Measurements from ENCODE around the gene RASGRP3.

Gene RASGRP3

DNA sequence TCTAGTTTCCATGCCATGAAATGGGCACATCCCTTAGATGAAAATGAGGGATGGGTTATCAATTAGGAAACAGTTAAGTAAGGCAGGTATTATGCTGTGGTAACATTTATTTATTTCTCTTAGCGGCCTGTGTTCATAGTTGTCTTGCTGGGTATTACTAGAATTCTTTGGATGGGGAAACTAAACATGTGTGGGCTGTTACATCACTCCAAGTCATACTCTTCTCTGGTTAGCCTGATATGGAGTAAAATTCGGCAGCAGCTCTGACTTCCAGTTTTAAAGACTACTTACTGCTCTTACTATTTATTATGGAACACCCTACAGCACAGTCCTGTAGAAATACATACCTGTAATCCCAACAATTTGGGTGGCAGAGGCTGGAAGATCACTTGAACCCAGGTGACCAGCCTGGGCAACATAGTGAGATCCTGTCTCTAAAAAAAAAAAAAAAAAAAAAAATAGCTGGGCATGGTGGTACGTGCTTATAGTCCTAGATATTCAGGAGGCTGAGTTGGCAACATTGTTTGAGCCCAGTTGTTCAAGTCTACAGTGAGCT, 33.1 kb upstream of the RASGRP3 start:
- H3K4me3 ChIP-seq (ENCODE audit: low read depth, low read length), result no peak overlapping the region
- no peak for DNase-seq (ENCODE audit: low read depth)
- TF ChIP-seq, protein P1, sequence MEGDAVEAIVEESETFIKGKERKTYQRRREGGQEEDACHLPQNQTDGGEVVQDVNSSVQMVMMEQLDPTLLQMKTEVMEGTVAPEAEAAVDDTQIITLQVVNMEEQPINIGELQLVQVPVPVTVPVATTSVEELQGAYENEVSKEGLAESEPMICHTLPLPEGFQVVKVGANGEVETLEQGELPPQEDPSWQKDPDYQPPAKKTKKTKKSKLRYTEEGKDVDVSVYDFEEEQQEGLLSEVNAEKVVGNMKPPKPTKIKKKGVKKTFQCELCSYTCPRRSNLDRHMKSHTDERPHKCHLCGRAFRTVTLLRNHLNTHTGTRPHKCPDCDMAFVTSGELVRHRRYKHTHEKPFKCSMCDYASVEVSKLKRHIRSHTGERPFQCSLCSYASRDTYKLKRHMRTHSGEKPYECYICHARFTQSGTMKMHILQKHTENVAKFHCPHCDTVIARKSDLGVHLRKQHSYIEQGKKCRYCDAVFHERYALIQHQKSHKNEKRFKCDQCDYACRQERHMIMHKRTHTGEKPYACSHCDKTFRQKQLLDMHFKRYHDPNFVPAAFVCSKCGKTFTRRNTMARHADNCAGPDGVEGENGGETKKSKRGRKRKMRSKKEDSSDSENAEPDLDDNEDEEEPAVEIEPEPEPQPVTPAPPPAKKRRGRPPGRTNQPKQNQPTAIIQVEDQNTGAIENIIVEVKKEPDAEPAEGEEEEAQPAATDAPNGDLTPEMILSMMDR (IDR thresholded peaks at IDR 0.05; ENCODE audit: low read depth, low read length, missing control alignments), result no peak

DNA sequence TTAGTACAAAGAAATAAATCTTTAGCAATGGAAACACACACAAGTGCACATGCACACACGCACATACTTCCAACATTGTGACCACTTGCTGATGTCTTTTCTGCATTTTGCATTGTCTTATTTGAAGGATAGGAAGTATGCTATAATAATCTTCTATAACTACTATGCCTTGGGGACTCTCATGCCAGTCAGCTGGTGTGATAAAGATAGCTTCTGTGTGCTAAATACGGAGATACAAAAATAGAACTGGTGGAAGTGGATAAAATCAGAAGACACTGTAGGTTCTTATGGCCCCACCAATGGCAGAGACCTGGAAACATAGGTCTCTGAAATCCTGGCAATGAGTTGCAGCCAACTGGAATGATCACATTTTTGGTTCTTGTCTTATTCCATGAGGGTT, 31.5 kb upstream of the RASGRP3 start:
- no peak for DNase-seq (ENCODE audit: low read depth)
- no peak overlapping the region for H3K4me3 ChIP-seq (ENCODE audit: low read depth, low read length)
- TF ChIP-seq, protein P1 (IDR thresholded peaks at IDR 0.05; ENCODE audit: low read depth, low read length, missing control alignments), result no peak

DNA sequence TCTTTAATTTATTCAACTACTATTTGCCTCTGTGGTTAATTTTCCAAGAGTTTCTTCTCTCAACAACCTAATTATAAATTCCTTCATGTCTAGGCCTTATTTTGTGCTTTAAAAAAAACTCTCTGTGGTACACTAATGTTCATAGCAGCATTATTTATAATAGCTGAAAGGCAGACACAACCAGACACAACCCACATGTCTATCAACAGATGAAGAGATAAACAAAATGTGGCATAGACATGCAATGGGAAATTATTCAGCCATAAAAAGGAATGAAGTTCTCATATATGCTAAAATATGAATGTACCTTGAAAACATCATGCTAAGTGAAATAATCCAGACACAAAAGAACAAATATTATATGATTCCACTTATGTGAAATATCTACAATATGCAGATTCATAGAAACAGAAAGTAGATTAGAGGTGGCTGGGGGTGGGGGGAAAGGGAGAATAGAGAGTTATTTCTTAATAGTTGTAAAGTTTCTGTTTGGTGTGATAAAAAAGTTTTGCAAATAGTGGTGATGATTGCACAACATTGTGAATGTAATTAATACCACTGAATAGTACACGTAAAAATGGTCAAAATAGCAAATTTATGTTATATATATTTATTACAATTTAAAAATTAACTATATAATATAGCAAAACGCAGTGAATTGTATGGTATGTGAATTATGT, 28.1 kb upstream of the RASGRP3 start:
- TF ChIP-seq, protein P1 (IDR thresholded peaks at IDR 0.05; ENCODE audit: low read depth, low read length, missing control alignments), result no peak
- DNase-seq (ENCODE audit: low read depth), result no peak
- no peak overlapping the region for H3K4me3 ChIP-seq (ENCODE audit: low read depth, low read length)

DNA sequence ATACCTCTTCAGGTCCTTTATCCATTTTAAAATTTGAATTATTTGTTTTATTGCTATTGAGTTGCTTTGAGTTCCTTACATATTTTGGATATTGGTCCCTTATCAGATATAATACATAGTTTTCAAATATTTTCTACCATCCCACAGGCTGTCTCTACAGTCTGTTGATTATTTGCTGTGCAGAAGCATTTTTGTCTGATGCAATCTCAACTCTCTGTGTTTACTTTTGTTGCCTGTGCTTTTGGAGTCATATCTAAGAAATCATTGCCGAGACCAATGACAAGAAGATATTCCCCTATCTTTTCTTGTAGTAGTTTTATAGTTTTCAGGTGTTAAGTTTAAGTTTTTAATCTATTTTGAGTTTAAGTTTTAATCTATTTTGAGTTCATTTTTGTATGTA, 25.2 kb upstream of the RASGRP3 start:
- no peak overlapping the region for H3K4me3 ChIP-seq (ENCODE audit: low read depth, low read length)
- DNase-seq (ENCODE audit: low read depth), result no peak
- TF ChIP-seq, protein P1 (IDR thresholded peaks at IDR 0.05; ENCODE audit: low read depth, low read length, missing control alignments), result no peak

DNA sequence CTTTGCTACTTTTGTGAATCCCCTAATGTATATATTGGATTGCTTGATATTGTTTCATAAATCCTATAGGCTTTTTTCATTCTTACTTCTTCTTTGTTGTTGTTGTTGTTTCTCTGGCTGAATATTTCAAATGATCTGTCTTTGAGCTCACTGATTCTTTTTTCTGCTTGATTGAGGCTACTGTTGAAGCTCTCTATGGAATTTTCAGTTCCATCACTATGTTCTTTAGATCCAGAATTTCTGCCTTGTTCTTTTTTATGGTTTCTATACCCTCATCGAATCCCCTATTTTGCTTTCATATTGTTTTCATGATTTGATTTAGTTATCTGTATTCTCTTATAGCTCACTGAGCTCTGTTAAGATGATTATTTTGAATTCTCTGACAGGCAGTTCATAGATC, 24.6 kb upstream of the RASGRP3 start:
- H3K4me3 ChIP-seq (ENCODE audit: low read depth, low read length), result no peak overlapping the region
- TF ChIP-seq, protein P1 (IDR thresholded peaks at IDR 0.05; ENCODE audit: low read depth, low read length, missing control alignments), result no peak
- DNase-seq (ENCODE audit: low read depth), result no peak

DNA sequence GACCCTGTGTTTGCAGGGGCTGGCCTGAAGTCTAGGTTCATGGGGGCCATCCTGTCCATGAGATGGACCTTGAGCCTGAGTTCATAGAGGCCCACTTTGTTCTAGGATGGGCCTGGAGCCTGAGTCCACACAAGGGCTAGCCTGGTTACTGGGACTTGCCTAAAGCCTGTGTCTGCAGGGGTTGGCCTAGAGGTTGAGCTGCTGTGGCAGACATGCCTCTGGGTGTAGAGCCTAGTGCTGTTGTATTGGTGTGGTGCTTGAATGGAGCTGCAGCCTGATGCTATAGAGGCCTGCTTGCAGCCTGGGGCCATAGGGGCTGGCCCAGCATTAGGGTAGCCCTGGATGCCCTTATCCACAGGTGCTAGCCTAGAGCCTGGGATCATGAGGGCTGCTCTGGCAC, 23.9 kb upstream of the RASGRP3 start:
- TF ChIP-seq, protein P1 (IDR thresholded peaks at IDR 0.05; ENCODE audit: low read depth, low read length, missing control alignments), result no peak
- H3K4me3 ChIP-seq (ENCODE audit: low read depth, low read length), result no peak overlapping the region
- no peak for DNase-seq (ENCODE audit: low read depth)
